Sigmoid colon (tissue), 7 donors: ENCODE data around the gene FAM43A. TPM values are rescaled to one million over a fixed set of nuclear protein-coding genes. Genes with fewer than 3 reads are reported as not detected.

ENCODE experiments used
- DNase-seq: peaks from one replicate; pipeline ENCODE4 v3.0.0-alpha.2; 2019
- H3K27ac ChIP-seq, 4 donors: fragments of 200-600 bp; sonication (generic); one replicate each; pipeline ENCODE4 v1.5.1; 2016 to 2019; ENCODE audit warnings: mild to moderate bottlenecking in 1 of 4
- H3K27me3 ChIP-seq, 3 donors: fragments of 200-600 bp; sonication (generic); one replicate each; pipeline ENCODE4 v1.5.1; 2019; ENCODE audit warnings: mild to moderate bottlenecking in 1 of 3
- H3K36me3 ChIP-seq, 4 donors: fragments of 200-600 bp; sonication (generic); one replicate each; pipeline ENCODE4 v1.5.1; 2016 to 2019
- H3K4me1 ChIP-seq, 4 donors: fragments of 200-600 bp; sonication (generic); one replicate each; pipeline ENCODE4 v1.5.1; 2017 to 2019
- H3K4me3 ChIP-seq, 4 donors: fragments of 200-600 bp; sonication (generic); one replicate each; pipeline ENCODE4 v1.5.1; 2017 to 2019; ENCODE audit warnings: mild to moderate bottlenecking in 2 of 4, moderate library complexity in 1 of 4
- H3K9me3 ChIP-seq, 4 donors: fragments of 200-600 bp in 3 of 4; sonication (generic) in 3 of 4; one replicate each; pipeline versions ENCODE4 v1.5.1 to v1.6.1; 2013 to 2019
- CTCF ChIP-seq, 4 experiments: fragments of 450-650 bp in 3 of 4; fragments of 200-600 bp in 1 of 4; IDR thresholded peaks; one replicate each; pipeline ENCODE4 v1.5.1; 2016 to 2019; ENCODE audit warnings: antibody characterized with exemption in 4 of 4, mild to moderate bottlenecking in 3 of 4, moderate library complexity in 2 of 4
- EP300 ChIP-seq, 4 donors: sonication (generic); formaldehyde crosslinking; IDR thresholded peaks; one replicate each; pipeline ENCODE4 v1.6.1; 2017; ENCODE audit warnings: antibody characterized with exemption in 4 of 4
- POLR2A ChIP-seq, 2 donors: fragments of 450-650 bp; IDR thresholded peaks; one replicate each; pipeline ENCODE4 v1.6.1; 2016; ENCODE audit warnings: antibody characterized with exemption in 2 of 2, mild to moderate bottlenecking in 2 of 2, moderate library complexity in 2 of 2
- POLR2AphosphoS5 ChIP-seq, 4 donors: sonication (generic); formaldehyde crosslinking; IDR thresholded peaks; one replicate each; pipeline ENCODE4 v1.6.1; 2017; ENCODE audit warnings: antibody characterized with exemption in 4 of 4
- WGBS, 2 donors: extraction: QIAGEN DNeasy Blood & Tissue Kit; methylation state at CpG; one replicate each; pipeline ENCODE4 v1.1.7; 2013; 5-methylcytosine and 5-hydroxymethylcytosine counted together
- intact Hi-C: fragments of 100-400 bp; cut with DNase I; formaldehyde crosslinking; loops from one replicate; pipeline ENCODE4 v1.15.1; 2023
- polyA plus RNA-seq, 3 donors: library from polyadenylated mRNA; stranded (reverse); fragments of 200-250 nt; gene quantifications; one replicate each; pipeline ENCODE4 v1.2.3, GENCODE V29; 2013
- total RNA-seq, 4 donors: library from RNA; depleted of rRNA; stranded (reverse); fragments of >200 nt; gene quantifications; one replicate each; pipeline ENCODE4 v1.1.0, GENCODE V29; 2016
- donor health status: healthy with polysubstance abuse.
- donor health status: Bipolar disorder and iron deficiency.
- donor health status: healthy.

FAM43A gene
- total and polyA plus RNA-seq, 7 donors = 10.2 to 62.8 (median 13.3) TPM

GRCh38 chr3:194658477-194659242, 27.0 kb upstream of the FAM43A start:
- intact Hi-C loops = no loop called here
- no peak overlapping the region for H3K4me3 ChIP-seq
- H3K27ac ChIP-seq = no peak overlapping the region
- DNase-seq = no peak
- no peak for TF ChIP-seq EP300 (IDR thresholded peaks at IDR 0.05)
- no peak for TF ChIP-seq POLR2A (IDR thresholded peaks at IDR 0.05)
- H3K27me3 ChIP-seq = no peaks in the 10 kb centered on the region
- H3K9me3 ChIP-seq = no peaks in the 10 kb centered on the region
- no peaks in the 10 kb centered on the region for H3K4me1 ChIP-seq
- peaks cover 3 to 81% (median 24%) of the 10 kb centered on the region in 4 donors for H3K36me3 ChIP-seq
- WGBS, 2 donors = 85% methylated on average over 5 of the region's 5 CpGs

GRCh38 chr3:194659778-194660177, 25.9 kb upstream of the FAM43A start:
- TF ChIP-seq EP300 (IDR thresholded peaks at IDR 0.05) = no peak
- no peak for TF ChIP-seq CTCF (IDR thresholded peaks at IDR 0.05)
- no peak for TF ChIP-seq POLR2AphosphoS5 (IDR thresholded peaks at IDR 0.05)
- no peak for TF ChIP-seq POLR2A (IDR thresholded peaks at IDR 0.05)
- Histone ChIP-seq H3K27ac (no peak overlapping the region), H3K9me3 (no peaks in the 10 kb centered on the region), H3K27me3 (no peaks in the 10 kb centered on the region), H3K4me1 (no peaks in the 10 kb centered on the region), H3K4me3 (no peak overlapping the region), H3K36me3 (peaks cover 5 to 82% (median 28%) of the 10 kb centered on the region in 4 donors)
- 88 to 90% methylated on average over 7 of the region's 7 CpGs for WGBS, 2 donors
- DNase-seq = no peak
- intact Hi-C loops = no loop called here

DNA sequence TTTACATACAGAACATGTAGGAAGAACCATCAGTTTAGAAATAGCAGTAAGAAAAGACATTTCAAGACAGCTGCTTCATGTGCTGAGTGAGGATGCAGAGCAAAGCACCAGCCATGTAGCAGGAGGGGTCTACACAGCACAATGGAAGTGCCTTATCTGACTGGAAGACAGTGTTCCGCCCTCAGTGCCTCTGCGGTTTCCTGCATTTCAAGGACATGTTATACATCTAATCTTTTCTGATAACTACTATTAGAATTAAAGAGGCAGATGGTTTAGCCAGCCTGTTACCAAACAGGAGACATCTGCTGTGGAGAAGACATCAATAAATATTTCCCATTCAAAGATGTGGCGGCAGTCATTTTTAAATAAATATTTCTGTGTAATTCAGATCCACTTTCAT, 24.3 kb upstream of the FAM43A start:
- intact Hi-C loops = no loop called here
- Histone ChIP-seq H3K27ac (no peak overlapping the region), H3K4me1 (no peaks in the 10 kb centered on the region), H3K27me3 (no peaks in the 10 kb centered on the region), H3K9me3 (no peaks in the 10 kb centered on the region), H3K36me3 (peaks cover 5 to 91% (median 39%) of the 10 kb centered on the region in 4 donors), H3K4me3 (no peak overlapping the region)
- no peak for TF ChIP-seq CTCF (IDR thresholded peaks at IDR 0.05)
- no peak for TF ChIP-seq POLR2A (IDR thresholded peaks at IDR 0.05)
- TF ChIP-seq POLR2AphosphoS5 (IDR thresholded peaks at IDR 0.05) = no peak
- TF ChIP-seq EP300 (IDR thresholded peaks at IDR 0.05) = no peak
- 53 to 78% methylated on average over 3 of the region's 3 CpGs for WGBS, 2 donors
- DNase-seq = no peak

- Histone ChIP-seq H3K4me3 (no peak overlapping the region), H3K27ac (no peak overlapping the region), H3K36me3 (peaks cover 5 to 96% (median 39%) of the 10 kb centered on the region in 4 donors), H3K9me3 (no peaks in the 10 kb centered on the region), H3K27me3 (no peaks in the 10 kb centered on the region), H3K4me1 (no peaks in the 10 kb centered on the region)
- 78 to 83% methylated on average over 6 of the region's 6 CpGs for WGBS, 2 donors
- no peak for DNase-seq
- intact Hi-C loops = no loop called here
- TF ChIP-seq POLR2AphosphoS5 (IDR thresholded peaks at IDR 0.05) (no peak), EP300 (IDR thresholded peaks at IDR 0.05) (no peak), CTCF (IDR thresholded peaks at IDR 0.05) (no peak), POLR2A (IDR thresholded peaks at IDR 0.05) (no peak)
These were observed 23.7 kb upstream of the FAM43A start for GRCh38 chr3:194661946-194662345.

DNA sequence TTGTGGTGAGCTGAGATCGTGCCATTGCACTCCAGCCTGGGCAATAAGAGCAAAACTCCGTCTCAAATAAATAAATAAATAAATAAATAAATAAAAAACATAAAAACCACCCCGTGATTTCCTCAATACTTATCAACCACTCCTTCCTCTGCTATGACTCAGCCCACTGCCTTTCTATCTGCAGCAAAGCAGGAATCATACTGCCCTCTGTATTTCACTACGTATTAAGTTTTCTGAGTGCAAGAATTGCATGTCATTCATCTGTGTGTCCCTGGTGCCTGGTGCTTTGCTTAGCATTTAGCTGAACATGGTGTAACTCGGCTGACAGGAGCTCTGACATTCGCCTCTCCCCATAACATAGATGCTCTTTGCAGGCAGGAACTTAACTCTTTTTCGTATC, 20.8 kb upstream of the FAM43A start:
- H3K36me3 ChIP-seq = peaks cover 5 to 90% (median 26%) of the 10 kb centered on the region in 4 donors
- no peak overlapping the region for H3K27ac ChIP-seq
- TF ChIP-seq POLR2AphosphoS5 (IDR thresholded peaks at IDR 0.05) (no peak), CTCF (IDR thresholded peaks at IDR 0.05) (no peak), EP300 (IDR thresholded peaks at IDR 0.05) (no peak)
- H3K27me3 ChIP-seq = no peaks in the 10 kb centered on the region
- H3K4me1 ChIP-seq = peaks cover 0 to under 1% (median 0%) of the 10 kb centered on the region in 4 donors
- WGBS, 2 donors = 91 to 94% methylated on average over 7 of the region's 7 CpGs
- intact Hi-C loops = no loop called here
- no peak overlapping the region for H3K4me3 ChIP-seq
- no peak for DNase-seq
- no peaks in the 10 kb centered on the region for H3K9me3 ChIP-seq
